T-cell (primary cell): Measurements from ENCODE around the gene APOM. TPM values are rescaled to one million over a fixed set of nuclear protein-coding genes. Genes with fewer than 3 reads are reported as not detected.

Experiments used
- ATAC-seq, 4 experiments: fragments of 200-7000 bp in 3 of 4; fragments of 150-1000 bp in 1 of 4; cut with Tn5 transposase; replicated peaks in 1 of 4; 1 replicate in 3 of 4; 2 replicates in 1 of 4; pipeline ENCODE4 v1.10.0; 2021; ENCODE audit warnings: moderate library complexity in 3 of 4, mild to moderate bottlenecking in 2 of 4, moderate number of reproducible peaks in 1 of 4
- CTCF ChIA-PET, 2 donors: fragments of 300-600 bp; sonication (Branson Sonifier 250); formaldehyde crosslinking; loops; one replicate each; lab custom pipeline; 2022; ENCODE audit warnings: antibody characterized with exemption in 2 of 2; lab: Charles Lee
- POLR2A ChIA-PET, 2 donors: fragments of 300-600 bp; sonication (Branson Sonifier 250); formaldehyde crosslinking; loops; one replicate each; lab custom pipeline; 2022; ENCODE audit warnings: antibody characterized with exemption in 2 of 2; lab: Charles Lee
- DNase-seq, 35 experiments: peaks; one replicate each; pipeline versions ENCODE4 v3.0.0 to v3.0.0-alpha.2; 2013 to 2023
- H3K27ac ChIP-seq: one replicate; pipeline ENCODE4 v1.5.1; 2013; ENCODE audit warnings: low read length
- H3K27me3 ChIP-seq, 2 experiments: replicated peaks in 1 of 2; 1 replicate in 1 of 2; 2 replicates in 1 of 2; pipeline versions ENCODE4 v1.6.1 to v1.7.0; 2013; ENCODE audit warnings: low read length in 1 of 2, mixed read lengths in 1 of 2; ENCODE audit not compliant: control insufficient read depth in 2 of 2, insufficient read depth in 2 of 2; ENCODE audit errors: extremely low read depth in 1 of 2
- H3K36me3 ChIP-seq, 2 donors: 1 replicate in 1 of 2; 2 replicates in 1 of 2; pipeline versions ENCODE4 v1.6.1 to v1.7.0; 2013; ENCODE audit warnings: low read length in 1 of 2; ENCODE audit not compliant: control insufficient read depth in 2 of 2, insufficient read depth in 1 of 2; ENCODE audit errors: extremely low read depth in 1 of 2
- H3K4me1 ChIP-seq, 2 experiments: 1 replicate in 1 of 2; 2 replicates in 1 of 2; pipeline versions ENCODE4 v1.6.1 to v1.7.0; 2013; ENCODE audit warnings: low read length in 2 of 2, mixed read lengths in 1 of 2; ENCODE audit not compliant: insufficient read depth in 2 of 2, control insufficient read depth in 1 of 2; ENCODE audit errors: extremely low read depth in 1 of 2
- H3K4me3 ChIP-seq, 2 donors: 1 replicate in 1 of 2; 2 replicates in 1 of 2; pipeline versions ENCODE4 v1.5.1 to v1.7.0; 2013; ENCODE audit warnings: mild to moderate bottlenecking in 2 of 2, low read length in 1 of 2, moderate library complexity in 1 of 2; ENCODE audit not compliant: control insufficient read depth in 1 of 2; ENCODE audit errors: extremely low read depth in 1 of 2
- H3K9me3 ChIP-seq: 2 replicates; pipeline ENCODE4 v1.7.0; 2013
- H3K27ac Mint-ChIP-seq, 2 donors: one replicate each; pipeline ENCODE4 v1.8.0; 2020 to 2021; ENCODE audit warnings: mild to moderate bottlenecking in 2 of 2, mixed read lengths in 2 of 2
- H3K27me3 Mint-ChIP-seq, 2 donors: one replicate each; pipeline ENCODE4 v1.8.0; 2021 to 2022; ENCODE audit warnings: mixed read lengths in 2 of 2
- H3K36me3 Mint-ChIP-seq: one replicate; pipeline ENCODE4 v1.8.0; 2021; ENCODE audit warnings: mixed read lengths
- H3K4me1 Mint-ChIP-seq, 3 donors: one replicate each; pipeline ENCODE4 v1.8.0; 2020 to 2022; ENCODE audit warnings: mixed read lengths in 3 of 3, mild to moderate bottlenecking in 1 of 3
- H3K4me3 Mint-ChIP-seq, 3 donors: one replicate each; pipeline ENCODE4 v1.8.0; 2020 to 2022; ENCODE audit warnings: mild to moderate bottlenecking in 3 of 3, mixed read lengths in 3 of 3, moderate library complexity in 3 of 3
- H3K9me3 Mint-ChIP-seq, 3 donors: one replicate each; pipeline ENCODE4 v1.8.0; 2020 to 2022; ENCODE audit warnings: mixed read lengths in 3 of 3
- WGBS: methylation state at CpG from one replicate; pipeline ENCODE4 v1.1.5; 2013; ENCODE audit warnings: missing lambda C conversion rate; ENCODE audit not compliant: insufficient coverage; 5-methylcytosine and 5-hydroxymethylcytosine counted together
- total RNA-seq, 35 experiments: library from RNA in 6 of 35; stranded (reverse) in 6 of 35; fragments of 120-200 nt in 1 of 35; gene quantifications; one replicate each; pipeline versions ENCODE4 v1.2.1 to v1.2.4 and lab custom pipeline; 2013 to 2026

The APOM gene
- total RNA-seq, 5 donors from 2014 or later (not counting 1 experiment from before 2014, with no cell fraction given), result 1.4 to 3.6 (median 3.2) TPM

GRCh38 chr6:31659649-31660380, 4.1 kb downstream of the APOM start:
- Histone ChIP-seq H3K4me3 (peak overlapping the region; percentile 73 to 82), H3K9me3 (no peaks in the 10 kb centered on the region), H3K36me3 (peaks cover 0 to 45% of the 10 kb centered on the region in 2 donors), H3K27me3 (no peaks in the 10 kb centered on the region), H3K4me1 (peaks cover 21 to 73% of the 10 kb centered on the region in 2 experiments), H3K27ac (peak overlapping the region; percentile 73)
- ChIA-PET POLR2A (interaction anchor here in 1 of 2 donors (1.0 kb wide), 1 partner anchor 469 kb away, joined by 3 read pairs; no protein-coding TSS in a partner anchor), CTCF (interaction anchor here (0.7 kb wide), 2 partner anchors 86 to 110 kb away, joined by 3 to 4 read pairs; no protein-coding TSS in a partner anchor)
- H3K27ac Mint-ChIP-seq, result peak overlapping the region; percentile 90 to 91
- no peaks in the 10 kb centered on the region for H3K27me3 Mint-ChIP-seq
- H3K9me3 Mint-ChIP-seq, result no peaks in the 10 kb centered on the region
- ATAC-seq (peak; percentile 34 to 42 (median 39)), DNase-seq (peak in 5 of 35 experiments; percentile 17 to 53 (median 26))
- H3K36me3 Mint-ChIP-seq, result peaks cover 22% of the 10 kb centered on the region
- H3K4me1 Mint-ChIP-seq, result peaks cover 72 to 86% (median 76%) of the 10 kb centered on the region in 3 donors
- H3K4me3 Mint-ChIP-seq, result peak overlapping the region; percentile 89 to 92 (median 90)
- 26% methylated on average over 9 of the region's 13 CpGs for WGBS

- no peaks in the 10 kb centered on the region for H3K27me3 ChIP-seq
- Mint-ChIP-seq H3K4me3 (peak within 1 kb of the TSS; percentile 89 to 92 (median 90)), H3K27me3 (no peaks in the 10 kb centered on the region), H3K36me3 (peaks cover 23% of the 10 kb centered on the region), H3K4me1 (peaks cover 73 to 81% (median 74%) of the 10 kb centered on the region in 3 donors), H3K9me3 (no peaks in the 10 kb centered on the region), H3K27ac (peak within 1 kb of the TSS; percentile 90 to 91)
- ATAC-seq, result peak; percentile 65 to 76 (median 74)
- peaks cover 0 to 41% of the 10 kb centered on the region in 2 donors for H3K36me3 ChIP-seq
- peaks cover 21 to 73% of the 10 kb centered on the region in 2 experiments for H3K4me1 ChIP-seq
- CTCF ChIA-PET, result interaction anchor here in 1 of 2 donors (0.7 to 0.8 kb wide), 2 partner anchors 39 to 109 kb away, joined by 3 to 4 read pairs; no protein-coding TSS in a partner anchor
- under 1% methylated on average over 38 of the region's 52 CpGs for WGBS
- POLR2A ChIA-PET, result interaction anchor here in 1 of 2 donors (0.5 to 1.0 kb wide), 3 partner anchors 34 to 468 kb away, joined by 3 read pairs; no protein-coding TSS in a partner anchor
- peak; percentile 32 to 84 (median 58) for DNase-seq
- H3K9me3 ChIP-seq, result no peaks in the 10 kb centered on the region
- H3K4me3 ChIP-seq, result peak within 1 kb of the TSS; percentile 73 to 82
- H3K27ac ChIP-seq, result peak within 1 kb of the TSS; percentile 73
These were observed 4.9 kb downstream of the APOM start, which contains the start of gene C6orf47 for GRCh38 chr6:31660381-31661261. C6orf47 (minus strand) TSS chr6:31660778; CDS start chr6:31659947, 831 bp downstream.

GRCh38 chr6:31661262-31662123, 5.8 kb downstream of the APOM start:
- H3K36me3 Mint-ChIP-seq, result peaks cover 24% of the 10 kb centered on the region
- no peaks in the 10 kb centered on the region for H3K27me3 ChIP-seq
- ATAC-seq (no peak), DNase-seq (no peak)
- peaks cover 23 to 77% of the 10 kb centered on the region in 2 experiments for H3K4me1 ChIP-seq
- H3K9me3 ChIP-seq, result no peaks in the 10 kb centered on the region
- POLR2A ChIA-PET, result interaction anchor here (0.5 to 1.0 kb wide), 3 partner anchors 35 to 468 kb away, joined by 3 read pairs; no protein-coding TSS in a partner anchor
- H3K9me3 Mint-ChIP-seq, result no peaks in the 10 kb centered on the region
- WGBS, result 100% methylated on average over 5 of the region's 12 CpGs
- H3K4me1 Mint-ChIP-seq, result peaks cover 73 to 81% (median 74%) of the 10 kb centered on the region in 3 donors
- H3K27ac Mint-ChIP-seq, result peak overlapping the region; percentile 83 to 89
- H3K27ac ChIP-seq, result peak overlapping the region; percentile 62
- peak overlapping the region in 1 of 2 donors; percentile 82 for H3K4me3 ChIP-seq
- peaks cover 0 to 32% of the 10 kb centered on the region in 2 donors for H3K36me3 ChIP-seq
- H3K27me3 Mint-ChIP-seq, result no peaks in the 10 kb centered on the region
- CTCF ChIA-PET, result interaction anchor here in 1 of 2 donors (0.8 kb wide), 1 partner anchor 40 kb away, joined by 3 read pairs; no protein-coding TSS in a partner anchor
- H3K4me3 Mint-ChIP-seq, result peak overlapping the region; percentile 89 to 92 (median 90)

GRCh38 chr6:31662124-31662723, 6.5 kb downstream of the APOM start:
- H3K4me1 ChIP-seq, result peaks cover 28 to 81% of the 10 kb centered on the region in 2 experiments
- POLR2A ChIA-PET, result interaction anchor here (0.6 kb wide), 2 partner anchors 74 to 280 kb away, joined by 3 to 5 read pairs; partner anchors contain the start of gene CLIC1 (in 1 of the 2)
- H3K4me3 ChIP-seq, result no peak overlapping the region
- Mint-ChIP-seq H3K36me3 (peaks cover 23% of the 10 kb centered on the region), H3K4me3 (peak overlapping the region; percentile 89 to 92 (median 90)), H3K4me1 (peaks cover 76 to 84% (median 80%) of the 10 kb centered on the region in 3 donors), H3K27ac (peak overlapping the region; percentile 61), H3K27me3 (no peaks in the 10 kb centered on the region), H3K9me3 (no peaks in the 10 kb centered on the region)
- no peaks in the 10 kb centered on the region for H3K27me3 ChIP-seq
- DNase-seq, result no peak
- peaks cover under 1 to 32% of the 10 kb centered on the region in 2 donors for H3K36me3 ChIP-seq
- 95% methylated on average over 10 of the region's 12 CpGs for WGBS
- CTCF ChIA-PET, result interaction anchor here in 1 of 2 donors (0.7 kb wide), 1 partner anchor 195 kb away, joined by 3 read pairs; no protein-coding TSS in a partner anchor
- no peaks in the 10 kb centered on the region for H3K9me3 ChIP-seq
- no peak overlapping the region for H3K27ac ChIP-seq
- ATAC-seq, result no peak
